Measurements from ENCODE around the gene TBRG4.

The TBRG4 gene

GRCh38 chr7:45057878-45058277 is 53.6 kb downstream of the TBRG4 start:
- TF ChIP-seq, protein P1, sequence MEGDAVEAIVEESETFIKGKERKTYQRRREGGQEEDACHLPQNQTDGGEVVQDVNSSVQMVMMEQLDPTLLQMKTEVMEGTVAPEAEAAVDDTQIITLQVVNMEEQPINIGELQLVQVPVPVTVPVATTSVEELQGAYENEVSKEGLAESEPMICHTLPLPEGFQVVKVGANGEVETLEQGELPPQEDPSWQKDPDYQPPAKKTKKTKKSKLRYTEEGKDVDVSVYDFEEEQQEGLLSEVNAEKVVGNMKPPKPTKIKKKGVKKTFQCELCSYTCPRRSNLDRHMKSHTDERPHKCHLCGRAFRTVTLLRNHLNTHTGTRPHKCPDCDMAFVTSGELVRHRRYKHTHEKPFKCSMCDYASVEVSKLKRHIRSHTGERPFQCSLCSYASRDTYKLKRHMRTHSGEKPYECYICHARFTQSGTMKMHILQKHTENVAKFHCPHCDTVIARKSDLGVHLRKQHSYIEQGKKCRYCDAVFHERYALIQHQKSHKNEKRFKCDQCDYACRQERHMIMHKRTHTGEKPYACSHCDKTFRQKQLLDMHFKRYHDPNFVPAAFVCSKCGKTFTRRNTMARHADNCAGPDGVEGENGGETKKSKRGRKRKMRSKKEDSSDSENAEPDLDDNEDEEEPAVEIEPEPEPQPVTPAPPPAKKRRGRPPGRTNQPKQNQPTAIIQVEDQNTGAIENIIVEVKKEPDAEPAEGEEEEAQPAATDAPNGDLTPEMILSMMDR (IDR thresholded peaks at IDR 0.05; ENCODE audit: low read depth, low read length), result no peak
- DNase-seq (ENCODE audit: extremely low read depth, low read depth), result no peak

GRCh38 chr7:45055594-45056219 is 55.8 kb downstream of the TBRG4 start:
- TF ChIP-seq, protein P1 (IDR thresholded peaks at IDR 0.05; ENCODE audit: low read depth, low read length), result no peak
- DNase-seq (ENCODE audit: extremely low read depth, low read depth), result no peak

- DNase-seq (ENCODE audit: extremely low read depth, low read depth), result no peak
- TF ChIP-seq, protein P1 (IDR thresholded peaks at IDR 0.05; ENCODE audit: low read depth, low read length), result no peak
These were observed 56.5 kb downstream of the TBRG4 start for GRCh38 chr7:45055016-45055415.

- TF ChIP-seq, protein P1 (IDR thresholded peaks at IDR 0.05; ENCODE audit: low read depth, low read length), result no peak
- DNase-seq (ENCODE audit: extremely low read depth, low read depth), result no peak
These were observed 57.1 kb downstream of the TBRG4 start for GRCh38 chr7:45054442-45054841.

GRCh38 chr7:45053941-45054340 is 57.6 kb downstream of the TBRG4 start:
- TF ChIP-seq, protein P1 (IDR thresholded peaks at IDR 0.05; ENCODE audit: low read depth, low read length), result no peak
- DNase-seq (ENCODE audit: extremely low read depth, low read depth), result no peak

GRCh38 chr7:45053401-45053800 is 58.1 kb downstream of the TBRG4 start:
- TF ChIP-seq, protein P1 (IDR thresholded peaks at IDR 0.05; ENCODE audit: low read depth, low read length), result no peak

DNA sequence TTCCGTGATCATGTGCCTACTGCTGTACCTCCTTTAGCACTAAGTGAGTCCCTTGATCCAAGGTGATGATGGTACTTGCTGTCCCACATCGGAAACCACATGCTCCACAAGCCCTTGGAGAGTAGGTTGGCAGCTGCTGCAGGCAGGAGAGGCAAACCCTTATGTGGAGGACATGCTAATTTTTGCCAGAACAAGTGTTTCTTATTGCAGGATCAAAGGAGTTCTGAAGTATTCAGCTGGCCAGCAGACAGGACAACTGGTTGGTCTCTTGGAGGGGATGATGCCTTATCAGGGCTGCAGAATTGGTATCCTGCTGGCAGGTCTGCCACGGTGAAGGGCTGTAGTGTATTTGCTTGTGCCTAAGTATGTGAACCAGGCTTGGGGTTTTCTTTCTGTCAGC is 59.5 kb downstream of the TBRG4 start:
- TF ChIP-seq, protein P1 (IDR thresholded peaks at IDR 0.05; ENCODE audit: low read depth, low read length), result no peak
- DNase-seq (ENCODE audit: extremely low read depth, low read depth), result no peak

More at GRCh38 chr7:45053401-45053800, 58.1 kb downstream of the TBRG4 start:
- no peak for DNase-seq (ENCODE audit: extremely low read depth, low read depth)

All from AG09319 (cell line).